Measurements from ENCODE around the gene UBALD1. TPM values are rescaled to one million over a fixed set of nuclear protein-coding genes. Genes with fewer than 3 reads are reported as not detected.

The UBALD1 gene
- total and polyA plus RNA-seq, 7 donors = 13.6 to 47.5 (median 32.9) TPM

GRCh38 chr16:4588961-4589360 lies 25.7 kb downstream of the UBALD1 start:
- DNase-seq (no peak), ATAC-seq (no peak)
- no peaks in the 10 kb centered on the region for H3K9me3 ChIP-seq
- no peak for TF ChIP-seq CTCF (IDR thresholded peaks at IDR 0.05)
- no peak overlapping the region for H3K4me3 ChIP-seq
- 92 to 96% (median 96%) methylated on average over 6 of the region's 6 CpGs for WGBS, 3 donors
- no peak overlapping the region for H3K27ac ChIP-seq
- no peaks in the 10 kb centered on the region for H3K36me3 ChIP-seq (ENCODE audit: insufficient read depth in 1 of 2, low read depth in 1 of 2)
- H3K4me1 ChIP-seq = no peaks in the 10 kb centered on the region
- intact Hi-C loops (cut with DNase I) = no loop called here
- no peaks in the 10 kb centered on the region for H3K27me3 ChIP-seq (ENCODE audit: insufficient read depth in 3 of 3, low read length in 2 of 3)

GRCh38 chr16:4588386-4588785 lies 26.3 kb downstream of the UBALD1 start:
- ATAC-seq (no peak), DNase-seq (no peak)
- Histone ChIP-seq H3K4me3 (no peak overlapping the region), H3K27me3 (ENCODE audit: insufficient read depth in 3 of 3, low read length in 2 of 3) (no peaks in the 10 kb centered on the region), H3K27ac (no peak overlapping the region), H3K9me3 (no peaks in the 10 kb centered on the region), H3K36me3 (ENCODE audit: insufficient read depth in 1 of 2, low read depth in 1 of 2) (no peaks in the 10 kb centered on the region), H3K4me1 (no peaks in the 10 kb centered on the region)
- WGBS, 3 donors = 78 to 88% (median 86%) methylated on average over 2 of the region's 2 CpGs
- TF ChIP-seq CTCF (IDR thresholded peaks at IDR 0.05) = no peak
- intact Hi-C loops (cut with DNase I) = no loop called here

- Histone ChIP-seq H3K4me1 (no peaks in the 10 kb centered on the region), H3K36me3 (ENCODE audit: insufficient read depth in 1 of 2, low read depth in 1 of 2) (no peaks in the 10 kb centered on the region), H3K9me3 (no peaks in the 10 kb centered on the region), H3K27ac (no peak overlapping the region), H3K27me3 (ENCODE audit: insufficient read depth in 3 of 3, low read length in 2 of 3) (no peaks in the 10 kb centered on the region), H3K4me3 (no peak overlapping the region)
- ATAC-seq = no peak
- 25 to 29% (median 28%) methylated on average over 7 of the region's 7 CpGs for WGBS, 3 donors
- intact Hi-C loops (cut with DNase I) = no loop called here
- no peak for TF ChIP-seq CTCF (IDR thresholded peaks at IDR 0.05)
- DNase-seq = no peak
Measured at GRCh38 chr16:4586291-4586690, 28.4 kb downstream of the UBALD1 start.

- H3K27me3 ChIP-seq (ENCODE audit: insufficient read depth in 3 of 3, low read length in 2 of 3) = peaks cover 0 to 2% (median 0%) of the 10 kb centered on the region in 3 donors
- no peaks in the 10 kb centered on the region for H3K4me1 ChIP-seq
- no peaks in the 10 kb centered on the region for H3K9me3 ChIP-seq
- H3K36me3 ChIP-seq (ENCODE audit: insufficient read depth in 1 of 2, low read depth in 1 of 2) = no peaks in the 10 kb centered on the region
- intact Hi-C loops (cut with DNase I) = no loop called here
- WGBS, 3 donors = 80 to 90% (median 85%) methylated on average over 4 of the region's 4 CpGs
- no peak overlapping the region for H3K27ac ChIP-seq
- DNase-seq (no peak), ATAC-seq (no peak)
- no peak for TF ChIP-seq CTCF (IDR thresholded peaks at IDR 0.05)
- H3K4me3 ChIP-seq = no peak overlapping the region
Measured at GRCh38 chr16:4583906-4584305, 30.8 kb downstream of the UBALD1 start.

- DNase-seq = no peak
- H3K27me3 ChIP-seq (ENCODE audit: insufficient read depth in 3 of 3, low read length in 2 of 3) = peaks cover 0 to 2% (median 0%) of the 10 kb centered on the region in 3 donors
- no peak for ATAC-seq
- no peak for TF ChIP-seq CTCF (IDR thresholded peaks at IDR 0.05)
- no peaks in the 10 kb centered on the region for H3K36me3 ChIP-seq (ENCODE audit: insufficient read depth in 1 of 2, low read depth in 1 of 2)
- intact Hi-C loops (cut with DNase I) = no loop called here
- H3K9me3 ChIP-seq = no peaks in the 10 kb centered on the region
- H3K4me1 ChIP-seq = no peaks in the 10 kb centered on the region
- no peak overlapping the region for H3K4me3 ChIP-seq
- 59 to 66% (median 62%) methylated on average over 6 of the region's 6 CpGs for WGBS, 3 donors
- no peak overlapping the region for H3K27ac ChIP-seq
Measured at GRCh38 chr16:4580250-4580649, 34.4 kb downstream of the UBALD1 start.
